Measurements from ENCODE around the gene ADAR. TPM values are rescaled to one million over a fixed set of nuclear protein-coding genes. Genes with fewer than 3 reads are reported as not detected.

The ADAR gene
- total and polyA plus RNA-seq, 2 of the 8 experiments (the other 6 are each of a cell fraction or from before 2014, with no cell fraction given): 125 to 242 TPM

- WGBS, 2 experiments (ENCODE audit: extremely low coverage in 1 of 2, insufficient coverage in 1 of 2, insufficient read length in 1 of 2, insufficient replicate concordance in 2 of 2, low coverage in 1 of 2, low lambda C conversion rate in 2 of 2, missing lambda C conversion rate in 1 of 2): 89% methylated on average over 6 of the region's 6 CpGs; no CpG with 5 or more reads in 1 of the 2 experiments
- Histone ChIP-seq H4K8ac (ENCODE audit: extremely low read depth, insufficient read depth, low read length) (no peak overlapping the region), H4K91ac (replicated peaks; ENCODE audit: insufficient read length, low read length) (no peak overlapping the region), H3K9ac (replicated peaks in 1 of 4; ENCODE audit: extremely low read depth in 1 of 4, low read depth in 3 of 4, low read length in 3 of 4) (no peak overlapping the region), H3K4ac (replicated peaks; ENCODE audit: insufficient read length, low read depth, low read length) (no peak overlapping the region), H2BK20ac (ENCODE audit: low read length) (no peak overlapping the region), H3K27ac (ENCODE audit: low read depth, low read length) (no peak overlapping the region), H3K27me3 (replicated peaks in 1 of 4; ENCODE audit: control insufficient read depth in 3 of 4, extremely low read depth in 1 of 4, insufficient read depth in 3 of 4, low read length in 3 of 4) (peaks cover 0 to 5% (median 0%) of the 10 kb centered on the region in 4 experiments; a peak in 1 of 7 replicates), H3K9me3 (ENCODE audit: insufficient read depth in 2 of 2, low read depth in 1 of 2, low read length in 1 of 2) (no peaks in the 10 kb centered on the region), H3K4me2 (ENCODE audit: insufficient read depth in 1 of 2, low read depth in 2 of 2, low read length in 2 of 2) (no peak overlapping the region; a peak in 1 of 4 replicates), H2BK15ac (ENCODE audit: low read length) (no peak overlapping the region), H2BK12ac (ENCODE audit: low read depth, low read length) (no peak overlapping the region), H3K23me2 (ENCODE audit: low read depth, low read length) (peaks cover 12% of the 10 kb centered on the region), H3K4me3 (ENCODE audit: extremely low read depth in 1 of 4, insufficient read depth in 2 of 4, low read depth in 3 of 4, low read length in 4 of 4) (no peak overlapping the region), H2BK120ac (replicated peaks; ENCODE audit: low read depth, low read length) (no peak overlapping the region), H3K79me2 (ENCODE audit: control insufficient read depth in 1 of 2, insufficient read depth in 2 of 2, low read length in 2 of 2) (no peaks in the 10 kb centered on the region), H3K18ac (ENCODE audit: extremely low read depth, low read length) (no peak overlapping the region), H2AFZ (ENCODE audit: low read length) (no peak overlapping the region), H3K36me3 (ENCODE audit: control insufficient read depth in 2 of 4, insufficient read depth in 4 of 4, low read length in 3 of 4) (no peaks in the 10 kb centered on the region), H4K20me1 (replicated peaks in 1 of 2; ENCODE audit: control insufficient read depth in 1 of 2, insufficient read depth in 2 of 2, low read length in 2 of 2) (peaks cover 0 to 4% of the 10 kb centered on the region in 2 experiments), H3K4me1 (replicated peaks in 1 of 4; ENCODE audit: control insufficient read depth in 3 of 4, insufficient read depth in 4 of 4, low read length in 3 of 4) (peaks cover 5 to 19% (median 10%) of the 10 kb centered on the region in 4 experiments; a peak in 6 of 7 replicates), H2BK5ac (ENCODE audit: low read depth, low read length) (no peak overlapping the region), H4K5ac (ENCODE audit: insufficient read length, low read depth, low read length) (no peak overlapping the region), H3K56ac (replicated peaks; ENCODE audit: insufficient read length, low read depth, low read length) (no peak overlapping the region), H3K14ac (ENCODE audit: insufficient read length) (no peak overlapping the region), H2AK5ac (ENCODE audit: low read depth, low read length) (no peak overlapping the region), H3K23ac (ENCODE audit: insufficient read length) (no peak overlapping the region), H3K79me1 (ENCODE audit: low read depth, low read length) (no peaks in the 10 kb centered on the region)
- CTCF ChIA-PET (ENCODE audit: partially characterized antibody): interaction anchor here (0.6 to 2.0 kb wide), 2 partner anchors 19 to 144 kb away, joined by 3 to 5 read pairs; no protein-coding TSS in a partner anchor
- FAIRE-seq (no peak), DNase-seq (ENCODE audit: low read depth in 1 of 2, low spot score in 2 of 2) (no peak)
- POLR2A ChIA-PET (ENCODE audit: partially characterized antibody): interaction anchor here (1.0 kb wide), 1 partner anchor 16 kb away, joined by 3 read pairs; no protein-coding TSS in a partner anchor
- no peak for TF ChIP-seq CBX8 (IDR thresholded peaks at IDR 0.05; ENCODE audit: borderline replicate concordance, low read depth, low read length)
- TF ChIP-seq ATF3 (IDR thresholded peaks at IDR 0.05; ENCODE audit: insufficient read depth, low read depth, low read length): no peak
- no peak for TF ChIP-seq TEAD4 (IDR thresholded peaks at IDR 0.05; ENCODE audit: low read depth, low read length)
- no peak for TF ChIP-seq CTBP2 (IDR thresholded peaks at IDR 0.05; ENCODE audit: borderline replicate concordance, insufficient read depth, insufficient read length, low read length)
Measured at GRCh38 chr1:154565876-154566275, 42.1 kb downstream of the ADAR start.
